Stimulated activated naive CD8-positive, alpha-beta T cell treated with anti-CD3 and anti-CD28 coated beads, Interleukin-15, Interleukin-2, amounts not matched to agents 100 ng/mL and 50 ng/mL, for 24 hours (primary cell): Measurements from ENCODE around the gene PIK3R4.

Experiments used
- H3K27ac Mint-ChIP-seq: one replicate; pipeline ENCODE4 v1.8.0; 2021; ENCODE audit warnings: mild to moderate bottlenecking, mixed read lengths
- H3K27me3 Mint-ChIP-seq: one replicate; pipeline ENCODE4 v1.8.0; 2021; ENCODE audit warnings: mixed read lengths
- H3K36me3 Mint-ChIP-seq: one replicate; pipeline ENCODE4 v1.8.0; 2021; ENCODE audit warnings: low read depth, mixed read lengths
- H3K4me1 Mint-ChIP-seq: one replicate; pipeline ENCODE4 v1.8.0; 2021; ENCODE audit warnings: low read depth, mixed read lengths
- H3K4me3 Mint-ChIP-seq: one replicate; pipeline ENCODE4 v1.8.0; 2021; ENCODE audit warnings: mild to moderate bottlenecking, mixed read lengths
- H3K9me3 Mint-ChIP-seq: one replicate; pipeline ENCODE4 v1.8.0; 2021; ENCODE audit warnings: mixed read lengths

The PIK3R4 gene

GRCh38 chr3:130687327-130687726, 59.3 kb downstream of the PIK3R4 start:
- Mint-ChIP-seq H3K4me3 (no peak overlapping the region), H3K36me3 (peaks cover 80% of the 10 kb centered on the region), H3K4me1 (no peaks in the 10 kb centered on the region), H3K27me3 (no peaks in the 10 kb centered on the region), H3K27ac (no peak overlapping the region), H3K9me3 (no peaks in the 10 kb centered on the region)

- no peaks in the 10 kb centered on the region for H3K27me3 Mint-ChIP-seq
- H3K9me3 Mint-ChIP-seq: no peaks in the 10 kb centered on the region
- peaks cover 79% of the 10 kb centered on the region for H3K36me3 Mint-ChIP-seq
- H3K27ac Mint-ChIP-seq: no peak overlapping the region
- H3K4me1 Mint-ChIP-seq: no peaks in the 10 kb centered on the region
- no peak overlapping the region for H3K4me3 Mint-ChIP-seq
Measured at GRCh38 chr3:130686833-130687232, 59.8 kb downstream of the PIK3R4 start.

- peaks cover 77% of the 10 kb centered on the region for H3K36me3 Mint-ChIP-seq
- no peaks in the 10 kb centered on the region for H3K27me3 Mint-ChIP-seq
- H3K4me3 Mint-ChIP-seq: no peak overlapping the region
- H3K9me3 Mint-ChIP-seq: no peaks in the 10 kb centered on the region
- no peak overlapping the region for H3K27ac Mint-ChIP-seq
- H3K4me1 Mint-ChIP-seq: no peaks in the 10 kb centered on the region
Measured at GRCh38 chr3:130682131-130682530, 64.5 kb downstream of the PIK3R4 start.

GRCh38 chr3:130679218-130679617, 67.4 kb downstream of the PIK3R4 start:
- Mint-ChIP-seq H3K4me3 (no peak overlapping the region), H3K27ac (no peak overlapping the region), H3K9me3 (no peaks in the 10 kb centered on the region), H3K27me3 (no peaks in the 10 kb centered on the region), H3K4me1 (no peaks in the 10 kb centered on the region), H3K36me3 (peaks cover 81% of the 10 kb centered on the region)

- no peak overlapping the region for H3K4me3 Mint-ChIP-seq
- no peaks in the 10 kb centered on the region for H3K4me1 Mint-ChIP-seq
- peaks cover 65% of the 10 kb centered on the region for H3K36me3 Mint-ChIP-seq
- no peak overlapping the region for H3K27ac Mint-ChIP-seq
- no peaks in the 10 kb centered on the region for H3K9me3 Mint-ChIP-seq
- H3K27me3 Mint-ChIP-seq: no peaks in the 10 kb centered on the region
Measured at GRCh38 chr3:130677343-130677742, 69.3 kb downstream of the PIK3R4 start.

GRCh38 chr3:130671545-130672312, 74.9 kb downstream of the PIK3R4 start:
- no peaks in the 10 kb centered on the region for H3K9me3 Mint-ChIP-seq
- no peak overlapping the region for H3K27ac Mint-ChIP-seq

GRCh38 chr3:130669740-130670139, 76.9 kb downstream of the PIK3R4 start:
- Mint-ChIP-seq H3K36me3 (peaks cover 46% of the 10 kb centered on the region), H3K9me3 (no peaks in the 10 kb centered on the region), H3K4me1 (no peaks in the 10 kb centered on the region), H3K27me3 (no peaks in the 10 kb centered on the region), H3K27ac (no peak overlapping the region), H3K4me3 (no peak overlapping the region)

More at GRCh38 chr3:130671545-130672312, 74.9 kb downstream of the PIK3R4 start:
- no peaks in the 10 kb centered on the region for H3K27me3 Mint-ChIP-seq
- H3K36me3 Mint-ChIP-seq: peaks cover 45% of the 10 kb centered on the region
- H3K4me1 Mint-ChIP-seq: no peaks in the 10 kb centered on the region
- H3K4me3 Mint-ChIP-seq: no peak overlapping the region

GRCh38 chr3:130663092-130663491, 83.5 kb downstream of the PIK3R4 start:
- Mint-ChIP-seq H3K27ac (no peak overlapping the region), H3K36me3 (peaks cover 26% of the 10 kb centered on the region), H3K27me3 (no peaks in the 10 kb centered on the region), H3K4me3 (no peak overlapping the region), H3K4me1 (no peaks in the 10 kb centered on the region), H3K9me3 (no peaks in the 10 kb centered on the region)

- H3K4me1 Mint-ChIP-seq: no peaks in the 10 kb centered on the region
- H3K27me3 Mint-ChIP-seq: no peaks in the 10 kb centered on the region
- no peak overlapping the region for H3K4me3 Mint-ChIP-seq
- H3K9me3 Mint-ChIP-seq: no peaks in the 10 kb centered on the region
- peaks cover 26% of the 10 kb centered on the region for H3K36me3 Mint-ChIP-seq
- H3K27ac Mint-ChIP-seq: no peak overlapping the region
Measured at GRCh38 chr3:130662501-130662996, 84.1 kb downstream of the PIK3R4 start.

- H3K36me3 Mint-ChIP-seq: peaks cover 20% of the 10 kb centered on the region
- no peaks in the 10 kb centered on the region for H3K9me3 Mint-ChIP-seq
- H3K4me3 Mint-ChIP-seq: no peak overlapping the region
- no peaks in the 10 kb centered on the region for H3K4me1 Mint-ChIP-seq
- H3K27ac Mint-ChIP-seq: no peak overlapping the region
- no peaks in the 10 kb centered on the region for H3K27me3 Mint-ChIP-seq
Measured at GRCh38 chr3:130661140-130661891, 85.3 kb downstream of the PIK3R4 start.

- Mint-ChIP-seq H3K27ac (no peak overlapping the region), H3K4me1 (no peaks in the 10 kb centered on the region), H3K27me3 (no peaks in the 10 kb centered on the region), H3K36me3 (peaks cover 7% of the 10 kb centered on the region), H3K9me3 (no peaks in the 10 kb centered on the region), H3K4me3 (no peak overlapping the region)
Measured at GRCh38 chr3:130659911-130660310, 86.7 kb downstream of the PIK3R4 start.

- H3K27ac Mint-ChIP-seq: no peak overlapping the region
- no peaks in the 10 kb centered on the region for H3K36me3 Mint-ChIP-seq
- H3K4me3 Mint-ChIP-seq: no peak overlapping the region
- H3K4me1 Mint-ChIP-seq: no peaks in the 10 kb centered on the region
- H3K9me3 Mint-ChIP-seq: no peaks in the 10 kb centered on the region
- H3K27me3 Mint-ChIP-seq: no peaks in the 10 kb centered on the region
Measured at GRCh38 chr3:130658678-130659077, 88.0 kb downstream of the PIK3R4 start.

- no peak overlapping the region for H3K27ac Mint-ChIP-seq
- no peaks in the 10 kb centered on the region for H3K36me3 Mint-ChIP-seq
- no peaks in the 10 kb centered on the region for H3K4me1 Mint-ChIP-seq
- no peaks in the 10 kb centered on the region for H3K27me3 Mint-ChIP-seq
- H3K9me3 Mint-ChIP-seq: no peaks in the 10 kb centered on the region
- no peak overlapping the region for H3K4me3 Mint-ChIP-seq
Measured at GRCh38 chr3:130656627-130657026, 90.0 kb downstream of the PIK3R4 start.

- Mint-ChIP-seq H3K4me1 (no peaks in the 10 kb centered on the region), H3K4me3 (no peak overlapping the region), H3K27ac (no peak overlapping the region), H3K9me3 (no peaks in the 10 kb centered on the region), H3K36me3 (no peaks in the 10 kb centered on the region), H3K27me3 (no peaks in the 10 kb centered on the region)
Measured at GRCh38 chr3:130654921-130655320, 91.7 kb downstream of the PIK3R4 start.

GRCh38 chr3:130654091-130654490, 92.5 kb downstream of the PIK3R4 start:
- Mint-ChIP-seq H3K27me3 (no peaks in the 10 kb centered on the region), H3K4me1 (no peaks in the 10 kb centered on the region), H3K4me3 (no peak overlapping the region), H3K9me3 (no peaks in the 10 kb centered on the region), H3K27ac (no peak overlapping the region), H3K36me3 (no peaks in the 10 kb centered on the region)
